H9 (cell line): Measurements from ENCODE around the gene TUBB6. TPM values are rescaled to one million over a fixed set of nuclear protein-coding genes. Genes with fewer than 3 reads are reported as not detected.

Experiments used
- DNase-seq: peaks from one replicate; pipeline ENCODE4 v3.0.0-alpha.2; 2017
- H2AFZ ChIP-seq: one replicate; pipeline ENCODE4 v1.6.1; 2013; ENCODE audit warnings: mild to moderate bottlenecking, low read length, control low read depth, moderate library complexity
- H2AK5ac ChIP-seq: 2 replicates; pipeline ENCODE4 v1.6.1; 2013; ENCODE audit warnings: low read length, control low read depth, mixed read lengths; ENCODE audit not compliant: insufficient read length
- H2BK120ac ChIP-seq: one replicate; pipeline ENCODE4 v1.6.1; 2013; ENCODE audit warnings: low read depth, mild to moderate bottlenecking, low read length, control low read depth, inconsistent platforms; ENCODE audit not compliant: poor library complexity, severe bottlenecking
- H2BK12ac ChIP-seq: 2 replicates; pipeline ENCODE4 v1.6.1; 2013; ENCODE audit warnings: low read length, control low read depth, mixed read lengths, low read depth; ENCODE audit not compliant: insufficient read length
- H2BK15ac ChIP-seq: 2 replicates; pipeline ENCODE4 v1.6.1; 2013; ENCODE audit warnings: low read depth, low read length, control low read depth
- H2BK20ac ChIP-seq: one replicate; pipeline ENCODE4 v1.6.1; 2013; ENCODE audit warnings: low read depth, mild to moderate bottlenecking, low read length, control low read depth, inconsistent platforms; ENCODE audit not compliant: poor library complexity, severe bottlenecking
- H2BK5ac ChIP-seq: 2 replicates; pipeline ENCODE4 v1.6.1; 2013; ENCODE audit warnings: low read length, control low read depth, mixed read lengths; ENCODE audit not compliant: insufficient read length
- H3K14ac ChIP-seq: 2 replicates; pipeline ENCODE4 v1.6.1; 2013; ENCODE audit warnings: low read length, control low read depth; ENCODE audit not compliant: insufficient read depth
- H3K18ac ChIP-seq: 2 replicates; pipeline ENCODE4 v1.6.1; 2013; ENCODE audit warnings: low read depth, mild to moderate bottlenecking, mixed read lengths, low read length, control low read depth; ENCODE audit not compliant: insufficient read length
- H3K23ac ChIP-seq: 2 replicates; pipeline ENCODE4 v1.6.1; 2013; ENCODE audit warnings: low read length, control low read depth, mixed read lengths, low read depth; ENCODE audit not compliant: insufficient read length
- H3K23me2 ChIP-seq: 2 replicates; pipeline ENCODE4 v1.6.1; 2013; ENCODE audit warnings: low read depth, mild to moderate bottlenecking, mixed read lengths, low read length, control low read depth; ENCODE audit not compliant: insufficient read length, poor library complexity, severe bottlenecking
- H3K27ac ChIP-seq: 2 replicates; pipeline ENCODE4 v1.5.1; 2013; ENCODE audit warnings: low read length, control low read depth, mixed read lengths, low read depth; ENCODE audit not compliant: insufficient read length
- H3K27me3 ChIP-seq: 2 replicates; pipeline ENCODE4 v1.6.1; 2013; ENCODE audit warnings: low read length, control low read depth, inconsistent platforms; ENCODE audit not compliant: insufficient read depth
- H3K4ac ChIP-seq: 2 replicates; pipeline ENCODE4 v1.6.1; 2013; ENCODE audit warnings: low read depth, mild to moderate bottlenecking, control low read depth, inconsistent platforms, low read length, moderate library complexity
- H3K4me1 ChIP-seq: 2 replicates; pipeline ENCODE4 v1.6.1; 2013; ENCODE audit warnings: low read length, control low read depth, inconsistent platforms; ENCODE audit not compliant: insufficient read depth
- H3K4me2 ChIP-seq: 2 replicates; pipeline ENCODE4 v1.6.1; 2013; ENCODE audit warnings: low read length, control low read depth, mixed read lengths; ENCODE audit not compliant: insufficient read length, insufficient read depth
- H3K56ac ChIP-seq: 2 replicates; pipeline ENCODE4 v1.6.1; 2013; ENCODE audit warnings: low read depth, mild to moderate bottlenecking, mixed read lengths, low read length, control low read depth; ENCODE audit not compliant: insufficient read length
- H3K79me1 ChIP-seq: 2 replicates; pipeline ENCODE4 v1.6.1; 2013; ENCODE audit warnings: low read depth, mild to moderate bottlenecking, moderate library complexity, low read length, control low read depth, inconsistent platforms; ENCODE audit not compliant: insufficient read depth, poor library complexity, severe bottlenecking
- H3K79me2 ChIP-seq: 2 replicates; pipeline ENCODE4 v1.6.1; 2013; ENCODE audit warnings: low read length, control low read depth, inconsistent platforms; ENCODE audit not compliant: insufficient read depth
- H3K9ac ChIP-seq: 2 replicates; pipeline ENCODE4 v1.6.1; 2013; ENCODE audit warnings: low read length, control low read depth, mixed read lengths; ENCODE audit not compliant: insufficient read length; ENCODE audit errors: extremely low read depth
- H3K9me3 ChIP-seq: one replicate; pipeline ENCODE4 v1.6.1; 2013; ENCODE audit warnings: low read depth, low read length, inconsistent platforms; ENCODE audit not compliant: control insufficient read depth
- H3T11ph ChIP-seq: one replicate; pipeline ENCODE4 v1.6.1; 2013; ENCODE audit warnings: mild to moderate bottlenecking, low read length, control low read depth, inconsistent platforms
- H4K20me1 ChIP-seq: one replicate; pipeline ENCODE4 v1.6.1; 2013; ENCODE audit not compliant: control insufficient read depth, insufficient read length, insufficient read depth
- H4K5ac ChIP-seq: 2 replicates; pipeline ENCODE4 v1.6.1; 2013; ENCODE audit warnings: low read depth, mild to moderate bottlenecking, mixed read lengths, low read length, control low read depth; ENCODE audit not compliant: insufficient read length
- H4K8ac ChIP-seq: replicated peaks from 2 replicates; pipeline ENCODE4 v1.6.1; 2013; ENCODE audit warnings: low read length, control low read depth, mixed read lengths, low read depth; ENCODE audit not compliant: insufficient read length
- H4K91ac ChIP-seq: 2 replicates; pipeline ENCODE4 v1.6.1; 2013; ENCODE audit warnings: low read depth, mild to moderate bottlenecking, moderate library complexity, mixed read lengths, low read length, control low read depth; ENCODE audit not compliant: insufficient read length
- H3K27ac Mint-ChIP-seq, 3 experiments: 2 replicates in 2 of 3; 3 replicates in 1 of 3; pipeline ENCODE4 v1.8.0; 2020 to 2021; ENCODE audit warnings: mixed read lengths in 3 of 3, mild to moderate bottlenecking in 1 of 3, moderate library complexity in 1 of 3
- H3K27me3 Mint-ChIP-seq: 2 replicates; pipeline ENCODE4 v1.8.0; 2021; ENCODE audit warnings: low read depth, mild to moderate bottlenecking, moderate library complexity, mixed read lengths
- H3K36me3 Mint-ChIP-seq, 3 experiments: 2 replicates in 2 of 3; 3 replicates in 1 of 3; pipeline ENCODE4 v1.8.0; 2020 to 2021; ENCODE audit warnings: low read depth in 3 of 3, mixed read lengths in 3 of 3; ENCODE audit not compliant: insufficient read depth in 1 of 3
- H3K4me1 Mint-ChIP-seq, 2 experiments: 2 replicates each; pipeline ENCODE4 v1.8.0; 2020; ENCODE audit warnings: mixed read lengths in 2 of 2
- H3K4me3 Mint-ChIP-seq, 2 experiments: 2 replicates in 1 of 2; 3 replicates in 1 of 2; pipeline ENCODE4 v1.8.0; 2020 to 2021; ENCODE audit warnings: mild to moderate bottlenecking in 2 of 2, mixed read lengths in 2 of 2, moderate library complexity in 1 of 2
- H3K9me3 Mint-ChIP-seq, 2 experiments: 2 replicates in 1 of 2; 3 replicates in 1 of 2; pipeline ENCODE4 v1.8.0; 2020; ENCODE audit warnings: mild to moderate bottlenecking in 2 of 2, mixed read lengths in 2 of 2, moderate library complexity in 1 of 2
- CTCF ChIP-seq: fragments of 200-600 bp; sonication (generic); conservative IDR thresholded peaks from 3 replicates; pipeline ENCODE4 v1.8.0; 2021; ENCODE audit warnings: antibody characterized with exemption, mild to moderate bottlenecking
- WGBS: extraction: QIAGEN DNeasy Blood & Tissue Kit; methylation state at CpG from one replicate; pipeline ENCODE4 v1.1.7; 2013; ENCODE audit warnings: missing lambda C conversion rate, low lambda C conversion rate, mixed read lengths; ENCODE audit not compliant: insufficient read length; ENCODE audit errors: extremely low coverage; 5-methylcytosine and 5-hydroxymethylcytosine counted together
- total RNA-seq: library from RNA; stranded (reverse); gene quantifications from 2 replicates; pipeline ENCODE4 v1.2.1, GENCODE V29; 2021

Gene TUBB6
- total RNA-seq, 1 experiment from 2014 or later = 134 TPM

GRCh38 chr18:12333506-12334290 lies 25.7 kb downstream of the TUBB6 start:
- Histone ChIP-seq H2BK5ac (no peak overlapping the region), H2BK120ac (no peak overlapping the region), H3K23me2 (no peaks in the 10 kb centered on the region), H3K23ac (no peak overlapping the region), H2AFZ (no peak overlapping the region), H2BK12ac (no peak overlapping the region), H4K8ac (no peak overlapping the region), H3K56ac (no peak overlapping the region), H3K4me1 (peaks cover 33% of the 10 kb centered on the region; the same call in 1 of the 2 replicates), H4K20me1 (no peaks in the 10 kb centered on the region), H3K27ac (peak overlapping the region; percentile 0), H3K14ac (peak overlapping the region; percentile 3), H3K9ac (no peak overlapping the region), H3K18ac (peak overlapping the region; percentile 47), H2BK15ac (no peak overlapping the region), H4K91ac (no peak overlapping the region), H3K9me3 (no peaks in the 10 kb centered on the region), H2BK20ac (no peak overlapping the region), H3K79me1 (no peaks in the 10 kb centered on the region), H2AK5ac (no peak overlapping the region), H3K27me3 (no peaks in the 10 kb centered on the region), H3K4me2 (peak overlapping the region; percentile 12), H4K5ac (no peak overlapping the region), H3T11ph (no peak overlapping the region), H3K4ac (no peak overlapping the region), H3K79me2 (no peaks in the 10 kb centered on the region)
- no CpG with 5 or more reads among the region's 10 CpGs for WGBS
- peaks cover 14 to 28% (median 23%) of the 10 kb centered on the region in 3 experiments for H3K36me3 Mint-ChIP-seq
- no peak for TF ChIP-seq CTCF
- peaks cover 49 to 55% of the 10 kb centered on the region in 2 experiments for H3K4me1 Mint-ChIP-seq
- peaks cover 0 to 5% of the 10 kb centered on the region in 2 experiments; a peak in 2 of 5 replicates for H3K9me3 Mint-ChIP-seq
- H3K4me3 Mint-ChIP-seq = peak overlapping the region; percentile 34 to 71; a peak in 2 of 5 replicates
- H3K27ac Mint-ChIP-seq = peak overlapping the region; percentile 93 to 99 (median 94); a peak in 6 of 7 replicates
- H3K27me3 Mint-ChIP-seq = no peaks in the 10 kb centered on the region
- DNase-seq = no peak
